ENCODE data around the gene CFAP300.

CFAP300 gene

DNA sequence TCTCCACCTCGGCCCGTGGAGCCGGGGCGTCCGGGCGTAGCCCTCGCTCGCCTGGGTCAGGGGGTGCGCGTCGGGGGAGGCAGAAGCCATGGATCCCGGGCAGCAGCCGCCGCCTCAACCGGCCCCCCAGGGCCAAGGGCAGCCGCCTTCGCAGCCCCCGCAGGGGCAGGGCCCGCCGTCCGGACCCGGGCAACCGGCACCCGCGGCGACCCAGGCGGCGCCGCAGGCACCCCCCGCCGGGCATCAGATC lies 63.4 kb downstream of the CFAP300 start:
- TF ChIP-seq TAF1 (IDR thresholded peaks at IDR 0.05; ENCODE audit: borderline replicate concordance, insufficient read depth, low read length) (no peak), FOXP2 (optimal IDR thresholded peaks at IDR 0.05; ENCODE audit: borderline replicate concordance, extremely low read depth, extremely low read length, insufficient read depth) (no peak), POLR2AphosphoS5 (IDR thresholded peaks at IDR 0.05; ENCODE audit: low read depth, low read length) (no peak), SIN3A (IDR thresholded peaks at IDR 0.05; ENCODE audit: borderline replicate concordance, insufficient read depth, low read length) (no peak)
- TF ChIP-seq, protein P1, sequence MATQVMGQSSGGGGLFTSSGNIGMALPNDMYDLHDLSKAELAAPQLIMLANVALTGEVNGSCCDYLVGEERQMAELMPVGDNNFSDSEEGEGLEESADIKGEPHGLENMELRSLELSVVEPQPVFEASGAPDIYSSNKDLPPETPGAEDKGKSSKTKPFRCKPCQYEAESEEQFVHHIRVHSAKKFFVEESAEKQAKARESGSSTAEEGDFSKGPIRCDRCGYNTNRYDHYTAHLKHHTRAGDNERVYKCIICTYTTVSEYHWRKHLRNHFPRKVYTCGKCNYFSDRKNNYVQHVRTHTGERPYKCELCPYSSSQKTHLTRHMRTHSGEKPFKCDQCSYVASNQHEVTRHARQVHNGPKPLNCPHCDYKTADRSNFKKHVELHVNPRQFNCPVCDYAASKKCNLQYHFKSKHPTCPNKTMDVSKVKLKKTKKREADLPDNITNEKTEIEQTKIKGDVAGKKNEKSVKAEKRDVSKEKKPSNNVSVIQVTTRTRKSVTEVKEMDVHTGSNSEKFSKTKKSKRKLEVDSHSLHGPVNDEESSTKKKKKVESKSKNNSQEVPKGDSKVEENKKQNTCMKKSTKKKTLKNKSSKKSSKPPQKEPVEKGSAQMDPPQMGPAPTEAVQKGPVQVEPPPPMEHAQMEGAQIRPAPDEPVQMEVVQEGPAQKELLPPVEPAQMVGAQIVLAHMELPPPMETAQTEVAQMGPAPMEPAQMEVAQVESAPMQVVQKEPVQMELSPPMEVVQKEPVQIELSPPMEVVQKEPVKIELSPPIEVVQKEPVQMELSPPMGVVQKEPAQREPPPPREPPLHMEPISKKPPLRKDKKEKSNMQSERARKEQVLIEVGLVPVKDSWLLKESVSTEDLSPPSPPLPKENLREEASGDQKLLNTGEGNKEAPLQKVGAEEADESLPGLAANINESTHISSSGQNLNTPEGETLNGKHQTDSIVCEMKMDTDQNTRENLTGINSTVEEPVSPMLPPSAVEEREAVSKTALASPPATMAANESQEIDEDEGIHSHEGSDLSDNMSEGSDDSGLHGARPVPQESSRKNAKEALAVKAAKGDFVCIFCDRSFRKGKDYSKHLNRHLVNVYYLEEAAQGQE (IDR thresholded peaks at IDR 0.05; ENCODE audit: insufficient read depth in 1 of 2, low read depth in 2 of 2, low read length in 2 of 2) = no peak

DNA sequence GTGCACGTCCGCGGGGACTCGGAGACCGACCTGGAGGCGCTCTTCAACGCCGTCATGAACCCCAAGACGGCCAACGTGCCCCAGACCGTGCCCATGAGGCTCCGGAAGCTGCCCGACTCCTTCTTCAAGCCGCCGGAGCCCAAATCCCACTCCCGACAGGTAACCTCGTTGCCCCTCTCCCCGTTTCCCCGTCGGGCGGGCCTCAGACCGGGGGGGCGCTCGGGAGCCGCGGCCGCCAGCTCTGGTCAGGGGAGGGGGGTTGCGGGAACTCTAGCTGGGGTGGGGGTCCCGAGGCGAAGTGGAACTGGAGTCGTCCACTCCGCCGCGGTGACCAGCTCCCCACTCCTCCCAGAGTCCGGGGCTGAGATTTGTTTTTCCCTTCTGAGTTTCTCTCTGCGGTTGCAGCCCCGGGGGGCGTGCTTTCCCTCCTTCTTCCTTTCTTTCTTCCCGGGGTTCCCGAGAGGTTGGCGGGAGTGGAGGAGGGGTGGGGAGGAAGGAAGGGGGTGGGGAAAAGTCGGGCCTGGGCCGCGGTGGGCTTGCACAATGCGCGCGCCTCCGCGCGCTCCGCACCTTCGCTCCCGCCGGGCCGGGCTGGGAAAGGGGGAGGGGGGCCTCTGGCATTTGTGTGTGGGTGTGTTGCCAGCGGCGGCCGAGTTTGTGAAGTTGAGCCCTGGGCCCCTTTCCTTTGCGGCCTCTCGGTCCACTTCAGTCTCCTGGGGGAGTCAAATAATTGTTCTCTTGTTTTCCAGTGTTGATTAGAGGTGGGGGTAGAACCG lies 64.0 kb downstream of the CFAP300 start:
- TF ChIP-seq FOXP2 (optimal IDR thresholded peaks at IDR 0.05; ENCODE audit: borderline replicate concordance, extremely low read depth, extremely low read length, insufficient read depth) (peak; percentile 29), POLR2AphosphoS5 (IDR thresholded peaks at IDR 0.05; ENCODE audit: low read depth, low read length) (peak; percentile 44), SIN3A (IDR thresholded peaks at IDR 0.05; ENCODE audit: borderline replicate concordance, insufficient read depth, low read length) (peak; percentile 83; the same call in 1 of the 2 replicates), TAF1 (IDR thresholded peaks at IDR 0.05; ENCODE audit: borderline replicate concordance, insufficient read depth, low read length) (peak; percentile 46; the same call in 1 of the 2 replicates)
- TF ChIP-seq, protein P1 (IDR thresholded peaks at IDR 0.05; ENCODE audit: insufficient read depth in 1 of 2, low read depth in 2 of 2, low read length in 2 of 2) = no peak

DNA sequence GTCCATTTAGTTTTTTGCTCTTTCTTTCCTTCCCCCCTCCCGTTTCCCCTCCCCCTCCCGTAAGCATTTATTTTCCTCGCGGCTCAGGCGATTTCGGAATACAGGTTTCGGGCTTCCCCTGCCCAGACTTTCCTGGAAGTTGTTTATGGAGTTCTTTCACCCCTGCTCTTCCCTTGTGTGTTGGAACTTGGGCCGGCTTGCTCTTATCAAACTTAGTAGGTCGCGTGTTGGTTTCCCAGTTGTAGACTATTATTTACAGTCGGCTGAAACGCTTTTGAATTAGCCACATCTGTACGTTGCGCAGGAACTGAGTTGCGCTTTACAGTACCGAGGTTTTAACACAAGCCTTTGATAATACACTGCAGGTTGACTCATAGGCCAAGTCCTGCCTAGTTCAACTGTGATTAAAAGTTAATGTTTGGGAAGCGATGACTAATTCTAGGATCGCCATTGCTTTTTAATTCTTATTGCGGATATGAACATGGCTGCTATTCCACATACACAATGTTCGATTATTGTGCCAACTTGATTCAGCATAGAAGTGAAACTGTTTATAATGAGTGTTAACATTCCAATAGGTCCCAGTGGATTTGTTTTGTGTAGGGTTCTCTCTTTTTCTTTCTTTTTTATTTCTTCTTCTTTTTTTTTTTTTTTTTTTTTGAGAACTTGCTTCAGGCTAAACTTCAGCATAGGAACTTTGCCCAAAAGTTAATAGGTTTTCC lies 64.7 kb downstream of the CFAP300 start:
- TF ChIP-seq POLR2AphosphoS5 (IDR thresholded peaks at IDR 0.05; ENCODE audit: low read depth, low read length) = no peak
- TF ChIP-seq FOXP2 (optimal IDR thresholded peaks at IDR 0.05; ENCODE audit: borderline replicate concordance, extremely low read depth, extremely low read length, insufficient read depth) = peak; percentile 17

DNA sequence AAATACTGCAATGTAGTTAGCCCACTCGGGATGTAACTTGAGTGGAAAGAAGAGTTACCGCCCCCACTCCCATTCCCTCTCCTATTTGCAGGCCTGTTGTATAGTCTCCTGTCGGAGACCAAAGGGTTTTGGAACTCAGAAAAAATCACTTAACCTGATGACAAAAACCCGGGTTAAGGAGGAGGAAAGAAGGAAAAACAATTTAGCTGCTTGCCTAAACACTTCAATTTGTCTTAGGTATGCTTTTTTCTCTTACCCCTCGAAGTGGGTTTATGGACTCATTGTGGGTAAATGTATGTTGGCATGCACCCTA lies 65.2 kb downstream of the CFAP300 start:
- TF ChIP-seq, protein P1 (IDR thresholded peaks at IDR 0.05; ENCODE audit: insufficient read depth in 1 of 2, low read depth in 2 of 2, low read length in 2 of 2) = no peak
- TF ChIP-seq FOXP2 (optimal IDR thresholded peaks at IDR 0.05; ENCODE audit: borderline replicate concordance, extremely low read depth, extremely low read length, insufficient read depth) (no peak), TAF1 (IDR thresholded peaks at IDR 0.05; ENCODE audit: borderline replicate concordance, insufficient read depth, low read length) (no peak), SIN3A (IDR thresholded peaks at IDR 0.05; ENCODE audit: borderline replicate concordance, insufficient read depth, low read length) (no peak), POLR2AphosphoS5 (IDR thresholded peaks at IDR 0.05; ENCODE audit: low read depth, low read length) (no peak)

DNA sequence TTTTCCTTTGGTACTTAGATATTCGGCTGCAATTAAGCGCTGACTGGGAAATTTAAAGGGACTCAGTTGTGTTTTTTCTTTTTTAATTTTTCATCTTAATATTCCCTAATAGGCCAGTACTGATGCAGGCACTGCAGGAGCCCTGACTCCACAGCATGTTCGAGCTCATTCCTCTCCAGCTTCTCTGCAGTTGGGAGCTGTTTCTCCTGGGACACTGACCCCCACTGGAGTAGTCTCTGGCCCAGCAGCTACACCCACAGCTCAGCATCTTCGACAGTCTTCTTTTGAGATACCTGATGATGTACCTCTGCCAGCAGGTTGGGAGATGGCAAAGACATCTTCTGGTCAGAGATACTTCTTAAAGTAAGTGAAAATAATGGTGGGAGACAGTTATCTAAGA lies 66.8 kb downstream of the CFAP300 start:
- TF ChIP-seq FOXP2 (optimal IDR thresholded peaks at IDR 0.05; ENCODE audit: borderline replicate concordance, extremely low read depth, extremely low read length, insufficient read depth) (no peak), POLR2AphosphoS5 (IDR thresholded peaks at IDR 0.05; ENCODE audit: low read depth, low read length) (no peak), TAF1 (IDR thresholded peaks at IDR 0.05; ENCODE audit: borderline replicate concordance, insufficient read depth, low read length) (no peak), SIN3A (IDR thresholded peaks at IDR 0.05; ENCODE audit: borderline replicate concordance, insufficient read depth, low read length) (no peak)
- TF ChIP-seq, protein P1 (IDR thresholded peaks at IDR 0.05; ENCODE audit: insufficient read depth in 1 of 2, low read depth in 2 of 2, low read length in 2 of 2) = no peak
